Activated CD4-positive, alpha-beta memory T cell treated with anti-CD3 and anti-CD28 coated beads for 36 hours (primary cell): ENCODE measurements around the gene TMEM121B. TPM values are rescaled to one million over a fixed set of nuclear protein-coding genes. Genes with fewer than 3 reads are reported as not detected.

Experiments
- CTCF ChIA-PET: fragments of 350-600 bp; sonication (Branson Sonifier 250); formaldehyde crosslinking; loops from one replicate; lab custom pipeline; 2021; ENCODE audit warnings: antibody characterized with exemption, inconsistent platforms; lab: Charles Lee
- POLR2A ChIA-PET: fragments of 350-600 bp; sonication (Branson Sonifier 250); formaldehyde crosslinking; loops from one replicate; lab custom pipeline; 2021; ENCODE audit warnings: antibody characterized with exemption; lab: Charles Lee
- DNase-seq: peaks from one replicate; pipeline ENCODE4 v3.0.0-alpha.2; 2020
- H3K27ac Mint-ChIP-seq: one replicate; pipeline ENCODE4 v1.8.0; 2021; ENCODE audit warnings: mixed read lengths
- H3K27me3 Mint-ChIP-seq: one replicate; pipeline ENCODE4 v1.8.0; 2021; ENCODE audit warnings: mixed read lengths
- H3K36me3 Mint-ChIP-seq: one replicate; pipeline ENCODE4 v1.8.0; 2021; ENCODE audit warnings: mixed read lengths
- H3K4me1 Mint-ChIP-seq: one replicate; pipeline ENCODE4 v1.8.0; 2021; ENCODE audit warnings: low read depth, mixed read lengths
- H3K4me3 Mint-ChIP-seq: one replicate; pipeline ENCODE4 v1.8.0; 2021; ENCODE audit warnings: mild to moderate bottlenecking, mixed read lengths
- H3K9me3 Mint-ChIP-seq: one replicate; pipeline ENCODE4 v1.8.0; 2021; ENCODE audit warnings: mixed read lengths
- intact Hi-C: fragments of 100-400 bp; cut with micrococcal nuclease; formaldehyde crosslinking; loops from one replicate; pipeline ENCODE4 v1.15.1; 2023
- total RNA-seq, 2 experiments: library from RNA; stranded (reverse); gene quantifications; one replicate each; pipeline ENCODE4 v1.2.3, GENCODE V29; 2021

Gene TMEM121B
- total RNA-seq, 2 experiments from 2014 or later = 0.10 TPM; not detected in 1

DNA sequence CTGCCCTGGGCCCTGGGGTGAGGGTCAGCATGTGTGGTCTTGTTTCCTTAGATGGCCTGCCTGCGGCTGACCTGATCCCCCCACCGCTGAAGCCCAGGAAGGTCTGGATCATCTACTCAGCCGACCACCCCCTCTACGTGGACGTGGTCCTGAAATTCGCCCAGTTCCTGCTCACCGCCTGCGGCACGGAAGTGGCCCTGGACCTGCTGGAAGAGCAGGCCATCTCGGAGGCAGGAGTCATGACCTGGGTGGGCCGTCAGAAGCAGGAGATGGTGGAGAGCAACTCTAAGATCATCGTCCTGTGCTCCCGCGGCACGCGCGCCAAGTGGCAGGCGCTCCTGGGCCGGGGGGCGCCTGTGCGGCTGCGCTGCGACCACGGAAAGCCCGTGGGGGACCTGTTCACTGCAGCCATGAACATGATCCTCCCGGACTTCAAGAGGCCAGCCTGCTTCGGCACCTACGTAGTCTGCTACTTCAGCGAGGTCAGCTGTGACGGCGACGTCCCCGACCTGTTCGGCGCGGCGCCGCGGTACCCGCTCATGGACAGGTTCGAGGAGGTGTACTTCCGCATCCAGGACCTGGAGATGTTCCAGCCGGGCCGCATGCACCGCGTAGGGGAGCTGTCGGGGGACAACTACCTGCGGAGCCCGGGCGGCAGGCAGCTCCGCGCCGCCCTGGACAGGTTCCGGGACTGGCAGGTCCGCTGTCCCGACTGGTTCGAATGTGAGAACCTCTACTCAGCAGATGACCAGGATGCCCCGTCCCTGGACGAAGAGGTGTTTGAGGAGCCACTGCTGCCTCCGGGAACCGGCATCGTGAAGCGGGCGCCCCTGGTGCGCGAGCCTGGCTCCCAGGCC lies 12.7 kb downstream of the TMEM121B start:
- H3K36me3 Mint-ChIP-seq = peaks cover 23% of the 10 kb centered on the region
- ChIA-PET CTCF (interaction anchor here (2.4 kb wide), 1 partner anchor 63 kb away, joined by 6 read pairs; no protein-coding TSS in a partner anchor), POLR2A (no interaction called here)
- peaks cover 27% of the 10 kb centered on the region for H3K4me1 Mint-ChIP-seq
- no peaks in the 10 kb centered on the region for H3K9me3 Mint-ChIP-seq
- intact Hi-C loops = no loop called here
- H3K4me3 Mint-ChIP-seq = no peak overlapping the region
- no peaks in the 10 kb centered on the region for H3K27me3 Mint-ChIP-seq
- DNase-seq = no peak
- H3K27ac Mint-ChIP-seq = no peak overlapping the region

- H3K9me3 Mint-ChIP-seq = no peaks in the 10 kb centered on the region
- POLR2A ChIA-PET = interaction anchor here (1.1 kb wide), 1 partner anchor 12 kb away, joined by 4 read pairs; no protein-coding TSS in a partner anchor
- DNase-seq = no peak
- no peak overlapping the region for H3K27ac Mint-ChIP-seq
- peaks cover 25% of the 10 kb centered on the region for H3K36me3 Mint-ChIP-seq
- CTCF ChIA-PET = interaction anchor here (1.7 to 2.4 kb wide), 2 partner anchors 10 to 64 kb away, joined by 6 read pairs; no protein-coding TSS in a partner anchor
- H3K4me1 Mint-ChIP-seq = peaks cover 27% of the 10 kb centered on the region
- no peaks in the 10 kb centered on the region for H3K27me3 Mint-ChIP-seq
- no peak overlapping the region for H3K4me3 Mint-ChIP-seq
- intact Hi-C loops = no loop called here
Observed at GRCh38 chr22:17107547-17107810, 13.7 kb downstream of the TMEM121B start.

DNA sequence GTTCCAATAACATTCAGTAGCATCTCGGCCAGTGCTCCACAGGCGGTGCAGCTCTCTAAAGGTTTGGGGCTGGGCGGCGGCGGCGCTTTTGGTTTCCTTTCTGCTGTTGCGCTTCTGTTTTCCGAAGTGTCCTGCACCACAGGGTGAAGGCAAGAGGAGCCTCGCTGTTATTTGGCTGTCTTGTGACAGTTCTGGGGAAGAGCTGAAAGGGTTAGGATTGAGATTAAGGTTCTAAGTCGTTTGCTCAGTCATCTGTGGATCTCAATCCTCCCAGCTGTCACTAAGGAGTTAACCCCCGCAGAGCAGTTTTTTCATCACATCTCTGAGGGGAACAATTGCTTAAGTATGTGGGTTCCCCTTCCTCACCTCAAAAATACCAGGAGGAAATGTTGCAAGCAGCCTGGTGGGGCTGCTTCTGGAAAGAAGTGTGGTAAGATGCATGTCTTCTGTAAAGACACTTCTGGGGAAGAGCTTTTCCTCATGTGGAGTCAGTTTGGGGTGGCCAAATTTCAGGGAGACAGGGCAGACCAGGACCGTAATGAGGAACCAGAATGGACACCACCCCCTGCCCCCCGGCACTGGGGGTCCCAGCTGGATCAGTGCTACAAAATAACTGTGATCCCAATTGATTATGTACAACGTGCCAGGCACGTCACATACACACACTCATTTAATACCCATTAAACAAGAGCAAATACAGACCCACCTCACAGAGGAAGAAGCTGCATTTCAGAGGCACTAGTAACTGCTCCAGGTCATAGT lies 14.2 kb downstream of the TMEM121B start:
- DNase-seq = peak; percentile 60
- Mint-ChIP-seq H3K9me3 (no peaks in the 10 kb centered on the region), H3K4me3 (peak overlapping the region; percentile 32), H3K27me3 (no peaks in the 10 kb centered on the region), H3K4me1 (peaks cover 33% of the 10 kb centered on the region), H3K36me3 (peaks cover 30% of the 10 kb centered on the region), H3K27ac (peak overlapping the region; percentile 62)
- intact Hi-C loops = no loop called here
- ChIA-PET POLR2A (interaction anchor here (1.1 kb wide), 1 partner anchor 11 kb away, joined by 4 read pairs; no protein-coding TSS in a partner anchor), CTCF (interaction anchor here (1.1 to 1.9 kb wide), 3 partner anchors 10 to 65 kb away, joined by 3 to 11 read pairs (median 6); no protein-coding TSS in a partner anchor)

DNA sequence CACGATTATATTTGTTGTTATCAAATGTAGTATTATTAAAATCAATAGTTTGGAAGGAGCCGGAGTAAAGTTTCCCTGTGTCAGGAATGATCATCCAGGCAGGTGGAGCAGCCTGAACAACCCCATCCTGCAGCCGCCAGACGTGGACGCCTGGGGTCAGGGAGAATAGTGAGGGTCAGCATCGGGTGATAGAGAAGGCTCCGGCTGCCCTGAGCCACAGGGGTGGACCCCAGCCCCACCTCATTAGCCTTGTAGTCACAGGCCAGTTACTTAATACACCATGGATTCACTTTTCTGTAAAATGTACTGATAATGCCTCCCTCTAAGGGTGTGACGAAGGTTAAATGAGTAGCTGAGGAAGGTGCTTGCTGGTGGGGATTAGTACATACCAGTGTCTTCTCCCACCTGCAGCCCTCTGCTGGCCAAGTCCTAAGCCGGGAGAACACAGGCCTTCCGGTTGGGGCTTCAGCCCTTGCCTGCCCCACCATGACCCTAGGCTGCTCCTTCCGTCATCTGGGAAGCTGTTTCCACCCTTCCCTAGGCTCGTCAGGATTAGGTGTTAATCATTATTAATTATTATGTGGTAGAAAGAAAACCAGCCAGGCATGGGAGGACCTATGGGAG lies 14.9 kb downstream of the TMEM121B start:
- no peak overlapping the region for H3K27ac Mint-ChIP-seq
- H3K4me3 Mint-ChIP-seq = peak overlapping the region; percentile 32
- no peaks in the 10 kb centered on the region for H3K9me3 Mint-ChIP-seq
- H3K27me3 Mint-ChIP-seq = no peaks in the 10 kb centered on the region
- intact Hi-C loops = no loop called here
- peaks cover 37% of the 10 kb centered on the region for H3K36me3 Mint-ChIP-seq
- no peak for DNase-seq
- ChIA-PET CTCF (interaction anchor here (1.1 to 1.9 kb wide), 3 partner anchors 11 to 65 kb away, joined by 3 to 11 read pairs (median 6); no protein-coding TSS in a partner anchor), POLR2A (interaction anchor here (1.1 kb wide), 1 partner anchor 10 kb away, joined by 4 read pairs; no protein-coding TSS in a partner anchor)
- H3K4me1 Mint-ChIP-seq = peaks cover 38% of the 10 kb centered on the region

DNA sequence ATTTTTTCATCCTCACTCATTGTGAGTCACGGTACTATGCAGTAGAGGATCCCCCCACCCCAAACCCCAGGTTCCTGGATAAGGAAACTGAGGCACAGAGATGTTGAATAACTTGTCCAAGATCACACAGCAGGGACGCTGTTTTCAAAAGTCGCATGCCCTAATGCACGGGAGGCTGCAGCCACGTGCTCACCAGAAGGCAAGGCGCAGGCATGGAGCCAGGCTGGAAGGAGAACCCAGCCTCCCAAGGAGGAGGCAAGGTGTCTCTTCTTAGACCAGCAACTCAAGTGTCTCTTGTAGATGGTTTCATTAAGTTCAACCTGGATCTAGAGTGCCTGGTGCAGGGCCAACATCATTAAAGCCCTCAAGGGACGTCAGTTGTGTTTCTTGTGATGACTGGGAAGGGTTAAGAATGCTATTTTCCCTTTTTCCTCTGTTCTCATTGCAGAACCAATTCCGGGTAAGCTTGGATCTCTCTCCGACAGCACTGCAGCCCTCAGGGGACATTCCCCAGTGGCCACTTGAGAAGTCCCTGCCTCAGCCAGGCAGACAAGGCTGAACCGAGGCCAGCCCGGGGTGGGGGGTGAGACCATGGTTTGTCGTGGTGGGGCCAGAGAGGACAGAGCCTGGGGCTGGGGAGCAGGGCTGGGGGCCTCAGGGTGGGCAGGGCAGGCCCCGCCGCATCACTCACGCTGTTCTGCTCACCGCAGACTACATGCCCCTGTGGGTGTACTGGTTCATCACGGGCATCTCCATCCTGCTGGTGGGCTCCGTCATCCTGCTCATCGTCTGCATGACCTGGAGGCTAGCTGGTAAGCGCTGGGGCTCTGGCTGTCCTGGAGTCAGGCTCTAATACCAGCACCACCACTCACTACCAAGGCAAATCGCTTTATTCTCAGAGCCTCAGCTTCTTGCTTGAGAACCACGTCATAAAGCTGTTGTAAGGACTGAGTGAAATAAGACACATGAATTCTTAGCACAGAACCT lies 15.7 kb downstream of the TMEM121B start:
- intact Hi-C loops = no loop called here
- Mint-ChIP-seq H3K4me1 (peaks cover 46% of the 10 kb centered on the region), H3K27me3 (no peaks in the 10 kb centered on the region), H3K9me3 (no peaks in the 10 kb centered on the region), H3K36me3 (peaks cover 43% of the 10 kb centered on the region), H3K27ac (no peak overlapping the region), H3K4me3 (no peak overlapping the region)
- POLR2A ChIA-PET = no interaction called here
- CTCF ChIA-PET = interaction anchor here (1.9 kb wide), 1 partner anchor 66 kb away, joined by 11 read pairs; no protein-coding TSS in a partner anchor
- DNase-seq = no peak

DNA sequence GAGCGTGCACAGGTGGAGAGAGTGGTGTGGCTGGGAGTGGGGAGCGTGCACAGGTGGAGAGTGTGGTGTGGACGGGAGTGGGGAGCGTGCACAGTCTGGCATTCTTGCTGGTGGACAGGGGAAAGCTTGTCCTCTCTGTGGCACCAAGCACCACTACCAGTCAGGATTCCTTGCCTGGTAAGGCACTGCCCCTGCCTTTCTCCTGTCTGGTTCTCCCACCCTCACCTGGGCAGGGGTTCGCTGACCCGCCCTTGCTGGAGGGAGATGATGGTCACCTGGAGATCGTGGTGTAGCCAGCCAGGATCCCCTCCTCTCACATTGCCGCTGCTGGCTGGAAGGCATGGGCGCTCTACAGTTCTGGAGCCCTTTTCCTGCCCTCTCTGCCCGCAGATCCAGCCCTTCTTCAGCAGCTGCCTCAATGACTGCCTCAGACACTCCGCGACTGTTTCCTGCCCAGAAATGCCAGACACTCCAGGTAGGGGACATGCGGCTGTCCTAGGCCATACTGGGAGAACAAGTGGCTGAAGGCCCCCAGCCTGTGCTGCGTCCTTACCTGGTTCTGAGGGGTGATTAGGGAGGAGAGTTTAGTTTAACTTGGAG lies 16.7 kb downstream of the TMEM121B start:
- Mint-ChIP-seq H3K9me3 (no peaks in the 10 kb centered on the region), H3K4me3 (no peak overlapping the region), H3K4me1 (peaks cover 54% of the 10 kb centered on the region), H3K27me3 (no peaks in the 10 kb centered on the region), H3K36me3 (peaks cover 48% of the 10 kb centered on the region), H3K27ac (no peak overlapping the region)
- no peak for DNase-seq
- intact Hi-C loops = no loop called here
- POLR2A ChIA-PET = no interaction called here
- CTCF ChIA-PET = no interaction called here

- no peak for DNase-seq
- CTCF ChIA-PET = no interaction called here
- Mint-ChIP-seq H3K27me3 (no peaks in the 10 kb centered on the region), H3K27ac (no peak overlapping the region), H3K36me3 (peaks cover 59% of the 10 kb centered on the region), H3K4me1 (peaks cover 65% of the 10 kb centered on the region), H3K9me3 (no peaks in the 10 kb centered on the region), H3K4me3 (no peak overlapping the region)
- POLR2A ChIA-PET = no interaction called here
- intact Hi-C loops = no loop called here
Observed at GRCh38 chr22:17103351-17103750, 17.8 kb downstream of the TMEM121B start.

- intact Hi-C loops = no loop called here
Observed at GRCh38 chr22:17102297-17102667, 18.9 kb downstream of the TMEM121B start.

GRCh38 chr22:17101475-17102296 lies 19.5 kb downstream of the TMEM121B start:
- Mint-ChIP-seq H3K27ac (peak overlapping the region; percentile 23), H3K27me3 (no peaks in the 10 kb centered on the region), H3K4me1 (peaks cover 69% of the 10 kb centered on the region), H3K9me3 (no peaks in the 10 kb centered on the region), H3K36me3 (peaks cover 50% of the 10 kb centered on the region), H3K4me3 (no peak overlapping the region)
- ChIA-PET CTCF (interaction anchor here (1.1 kb wide), 1 partner anchor 70 kb away, joined by 5 read pairs; no protein-coding TSS in a partner anchor), POLR2A (no interaction called here)
- DNase-seq = no peak
- intact Hi-C loops = no loop called here

More at GRCh38 chr22:17102297-17102667, 18.9 kb downstream of the TMEM121B start:
- ChIA-PET CTCF (interaction anchor here (1.1 kb wide), 1 partner anchor 70 kb away, joined by 5 read pairs; no protein-coding TSS in a partner anchor), POLR2A (no interaction called here)
- peaks cover 70% of the 10 kb centered on the region for H3K4me1 Mint-ChIP-seq
- peaks cover 56% of the 10 kb centered on the region for H3K36me3 Mint-ChIP-seq
- peak overlapping the region; percentile 23 for H3K27ac Mint-ChIP-seq
- no peak overlapping the region for H3K4me3 Mint-ChIP-seq
- no peaks in the 10 kb centered on the region for H3K27me3 Mint-ChIP-seq
- no peak for DNase-seq
- H3K9me3 Mint-ChIP-seq = no peaks in the 10 kb centered on the region

- no peaks in the 10 kb centered on the region for H3K27me3 Mint-ChIP-seq
- peaks cover 59% of the 10 kb centered on the region for H3K4me1 Mint-ChIP-seq
- no peak overlapping the region for H3K4me3 Mint-ChIP-seq
Observed at GRCh38 chr22:17100621-17101020, 20.5 kb downstream of the TMEM121B start.

More at GRCh38 chr22:17100621-17101020, 20.5 kb downstream of the TMEM121B start:
- no peak overlapping the region for H3K27ac Mint-ChIP-seq
- H3K36me3 Mint-ChIP-seq = peaks cover 46% of the 10 kb centered on the region
- intact Hi-C loops = no loop called here
- POLR2A ChIA-PET = no interaction called here
- no peaks in the 10 kb centered on the region for H3K9me3 Mint-ChIP-seq
- no peak for DNase-seq
- CTCF ChIA-PET = no interaction called here
